Peyer's patch (tissue), 4 donors: ENCODE measurements around the gene MYLK4.

Experiments used
- CTCF ChIP-seq, 6 experiments: fragments of 450-650 bp in 4 of 6; fragments of 200-600 bp in 2 of 6; sonication (generic) in 1 of 6; IDR thresholded peaks; one replicate each; pipeline ENCODE4 v1.5.1; 2017 to 2019; ENCODE audit warnings: antibody characterized with exemption in 6 of 6, mild to moderate bottlenecking in 3 of 6, moderate library complexity in 1 of 6
- POLR2A ChIP-seq, 2 donors: fragments of 450-650 bp; IDR thresholded peaks; one replicate each; pipeline ENCODE4 v1.5.1; 2017; ENCODE audit warnings: antibody characterized with exemption in 2 of 2, mild to moderate bottlenecking in 2 of 2, moderate library complexity in 2 of 2

- TF ChIP-seq POLR2A (IDR thresholded peaks at IDR 0.05) (no peak), CTCF (IDR thresholded peaks at IDR 0.05) (no peak)
Measured at GRCh38 chr6:2632368-2632767, 118.4 kb downstream of the MYLK4 start.
